GM19239 (cell line): ENCODE data around the gene ZKSCAN1.
A peak's percentile ranks its signal among the peaks of the same experiment; 100 is the strongest.

Experiments used
- DNase-seq: peaks from one replicate; pipeline ENCODE4 v3.0.0; 2011; ENCODE audit warnings: low spot score; ENCODE audit not compliant: insufficient read length
- FAIRE-seq: peaks from 2 replicates; lab custom pipeline; 2011; peaks lifted over from hg19 to GRCh38; lab: Jason Lieb, UNC

Gene ZKSCAN1

DNA sequence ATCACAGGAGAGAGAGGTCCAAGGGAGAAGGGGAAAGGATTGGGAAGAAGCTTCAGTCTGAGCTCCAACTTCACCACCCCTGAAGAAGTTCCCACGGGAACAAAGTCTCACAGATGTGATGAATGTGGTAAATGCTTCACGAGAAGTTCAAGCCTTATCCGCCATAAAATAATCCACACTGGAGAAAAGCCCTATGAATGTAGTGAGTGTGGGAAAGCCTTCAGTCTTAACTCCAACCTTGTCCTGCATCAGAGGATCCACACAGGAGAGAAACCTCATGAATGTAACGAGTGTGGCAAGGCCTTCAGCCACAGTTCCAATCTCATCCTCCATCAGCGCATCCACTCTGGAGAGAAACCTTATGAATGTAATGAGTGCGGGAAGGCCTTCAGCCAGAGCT lies 18.1 kb downstream of the ZKSCAN1 start:
- DNase-seq = no peak
- FAIRE-seq = no peak

DNA sequence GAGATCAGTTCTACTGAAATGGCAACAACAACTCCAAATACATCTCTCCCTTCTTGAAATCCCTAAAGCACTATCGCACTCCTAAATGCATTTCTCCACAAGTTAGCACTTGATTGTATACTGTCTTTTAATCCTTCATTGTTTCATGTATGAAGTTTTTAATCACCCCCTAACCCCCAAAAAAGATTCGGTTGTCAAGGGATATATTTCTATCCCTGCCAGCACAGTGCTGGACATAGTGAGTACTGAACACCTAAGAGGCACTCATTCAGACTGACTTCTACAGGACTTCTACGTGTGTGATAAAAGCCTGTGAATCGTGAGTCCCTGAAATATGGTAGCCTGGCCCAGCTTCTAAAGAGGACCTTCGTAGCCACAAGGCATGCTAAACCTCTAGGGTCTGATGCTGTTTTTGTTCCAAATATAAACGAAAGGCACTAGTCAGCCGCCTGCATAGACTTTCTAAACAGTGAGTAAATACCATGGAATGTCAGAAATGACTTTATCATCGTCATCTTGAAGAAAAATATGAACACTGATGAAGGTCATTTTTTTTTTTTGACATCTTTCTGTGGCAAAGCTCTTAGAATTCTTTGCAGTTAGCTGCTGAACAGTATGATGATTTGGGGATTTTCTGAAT lies 19.6 kb downstream of the ZKSCAN1 start:
- no peak for FAIRE-seq
- no peak for DNase-seq

DNA sequence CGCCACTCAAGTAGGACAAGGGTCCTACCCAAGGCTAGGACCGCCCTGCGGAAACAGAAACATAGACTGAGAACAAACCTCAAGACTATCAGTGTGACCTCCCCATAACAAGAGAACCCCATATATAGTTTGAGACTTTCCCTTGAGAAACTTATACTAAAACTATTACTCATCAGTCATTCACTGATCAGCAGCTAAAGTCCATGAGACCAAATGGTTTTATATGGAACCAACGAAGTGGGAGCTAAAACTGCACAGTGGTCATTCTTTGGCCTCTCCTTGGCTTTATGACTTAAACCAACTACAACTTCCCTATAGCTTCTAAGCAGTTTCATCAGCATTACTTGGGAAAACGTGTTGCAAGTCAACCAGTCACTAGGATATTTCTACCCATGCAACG lies 20.5 kb downstream of the ZKSCAN1 start:
- DNase-seq = no peak
- no peak for FAIRE-seq

DNA sequence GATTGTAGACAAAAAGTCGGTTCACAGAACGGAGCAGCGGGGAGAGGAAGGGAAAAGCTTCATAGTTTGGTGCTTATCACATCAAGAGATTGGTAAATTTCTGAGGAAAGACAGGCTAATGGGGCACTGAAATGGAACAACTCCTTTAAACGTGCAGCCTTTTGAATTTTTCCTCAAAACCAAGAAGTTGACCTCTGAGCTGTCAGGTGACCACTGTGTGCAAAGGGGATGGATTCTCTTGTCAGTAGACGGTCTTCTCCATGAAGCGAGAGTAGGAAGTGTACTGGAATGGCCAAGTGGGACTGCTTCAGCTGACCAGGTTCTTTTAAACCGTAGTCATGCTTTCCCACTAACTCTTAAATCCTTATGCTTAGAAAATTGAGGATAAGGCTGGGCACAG lies 22.9 kb downstream of the ZKSCAN1 start:
- DNase-seq (no peak), FAIRE-seq (no peak)

DNA sequence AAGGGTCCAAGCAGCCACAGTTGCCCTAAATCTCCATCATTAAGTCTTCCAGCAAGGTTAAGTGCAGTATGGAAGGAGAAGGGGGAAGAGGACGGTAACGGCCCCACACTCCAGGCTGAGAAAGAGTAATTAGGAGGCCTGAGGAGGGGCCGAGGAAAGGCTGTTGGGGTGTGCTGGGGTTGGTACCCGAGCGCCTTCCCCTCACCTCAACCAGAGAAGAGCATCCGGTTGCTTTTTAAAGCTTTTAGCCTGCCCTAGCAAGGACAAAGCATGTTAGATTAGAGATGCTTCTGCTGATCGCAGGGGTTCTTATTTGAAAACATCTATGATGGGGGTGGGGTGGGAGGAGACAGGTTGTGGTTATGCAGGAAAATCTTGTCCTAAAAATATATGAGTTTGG lies 25.2 kb downstream of the ZKSCAN1 start:
- FAIRE-seq (no peak), DNase-seq (no peak)

DNA sequence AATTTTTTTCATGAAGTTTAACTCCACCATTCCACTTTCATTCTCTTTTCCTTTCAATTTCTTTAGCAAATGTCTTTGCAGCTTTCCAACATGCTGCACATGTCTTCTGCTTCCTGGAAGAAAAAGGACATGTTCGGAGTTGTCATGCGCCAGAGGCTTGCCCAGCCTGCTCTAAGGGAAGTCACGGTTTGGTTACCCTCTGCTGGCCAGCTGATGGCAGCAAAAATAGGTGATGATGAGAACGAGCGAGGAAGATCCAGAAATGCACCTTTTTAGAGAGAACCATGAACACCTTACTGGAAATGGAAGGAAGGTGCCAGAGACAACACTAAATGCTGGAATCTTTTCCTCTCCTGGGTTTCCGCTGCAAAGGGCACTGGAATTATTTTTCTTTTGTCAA lies 29.3 kb downstream of the ZKSCAN1 start:
- FAIRE-seq (no peak), DNase-seq (peak; percentile 26)

DNA sequence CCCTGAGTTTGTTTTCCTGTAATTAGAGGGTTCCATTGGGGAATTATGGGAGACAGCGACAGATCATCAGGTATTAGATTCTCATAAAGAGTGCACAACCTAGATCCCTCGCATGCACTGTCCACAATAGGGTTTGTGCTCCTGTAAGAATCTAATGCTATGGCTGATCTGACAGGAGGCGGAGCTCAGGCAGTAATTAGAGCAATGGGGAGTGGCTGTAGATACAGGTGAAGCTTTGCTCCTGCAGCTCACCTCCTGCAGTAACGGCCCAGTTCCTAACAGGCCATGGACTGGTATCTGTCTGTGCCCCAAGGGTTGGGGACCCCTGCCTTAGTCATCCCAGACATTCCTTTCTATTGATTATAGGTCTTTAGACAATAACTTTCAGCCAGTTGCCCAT lies 33.3 kb downstream of the ZKSCAN1 start:
- DNase-seq = no peak
- no peak for FAIRE-seq

DNA sequence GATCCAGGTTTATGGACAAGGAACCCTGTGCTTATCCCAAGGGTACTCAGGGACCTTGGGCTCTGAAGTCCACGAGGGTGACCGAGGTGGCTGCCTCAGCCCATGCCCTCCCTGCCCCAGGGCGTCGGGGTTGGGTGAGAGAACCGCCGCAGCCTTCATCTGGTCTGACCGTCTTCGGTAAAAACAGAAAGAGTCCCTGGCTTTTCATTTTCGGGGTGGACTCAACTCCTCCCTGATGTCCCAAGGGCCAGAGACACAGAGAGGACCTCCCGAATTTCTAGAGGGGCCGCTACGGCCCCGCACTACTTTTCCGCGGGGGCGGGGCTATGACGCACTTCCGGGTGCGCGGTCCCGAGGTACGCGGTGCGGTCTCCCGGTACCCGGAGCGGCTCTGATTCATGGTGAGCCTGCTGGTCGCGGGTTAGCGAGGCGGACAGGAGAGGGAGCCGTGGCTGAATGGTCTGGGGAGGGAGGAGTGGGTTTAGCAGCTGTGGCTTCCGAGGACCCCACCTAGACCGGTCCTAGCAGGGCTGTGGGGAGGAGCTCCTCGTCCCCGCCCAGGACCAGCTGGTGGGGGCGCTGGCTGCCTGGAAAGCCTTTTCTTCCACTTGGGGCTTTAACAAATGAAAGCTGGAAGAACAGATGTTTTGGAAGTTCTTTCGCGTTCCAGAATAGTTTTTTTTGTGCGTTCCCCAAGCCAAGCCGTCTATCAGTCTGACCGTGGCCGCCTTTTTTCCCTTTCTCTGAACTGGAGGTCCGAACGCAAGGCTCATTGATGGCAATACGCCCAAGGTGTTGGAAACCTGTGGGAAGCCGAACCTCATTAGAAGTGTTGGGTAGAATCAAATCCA lies 34.3 kb downstream of the ZKSCAN1 start, which contains the start of gene ZSCAN21:
Gene ZSCAN21 (plus strand): TSS at position 334 of the 851 bp plus-strand sequence. CDS start 7,233 bp downstream, outside the sequence.
- peak; percentile 76 for DNase-seq
- FAIRE-seq = peak; percentile 79

DNA sequence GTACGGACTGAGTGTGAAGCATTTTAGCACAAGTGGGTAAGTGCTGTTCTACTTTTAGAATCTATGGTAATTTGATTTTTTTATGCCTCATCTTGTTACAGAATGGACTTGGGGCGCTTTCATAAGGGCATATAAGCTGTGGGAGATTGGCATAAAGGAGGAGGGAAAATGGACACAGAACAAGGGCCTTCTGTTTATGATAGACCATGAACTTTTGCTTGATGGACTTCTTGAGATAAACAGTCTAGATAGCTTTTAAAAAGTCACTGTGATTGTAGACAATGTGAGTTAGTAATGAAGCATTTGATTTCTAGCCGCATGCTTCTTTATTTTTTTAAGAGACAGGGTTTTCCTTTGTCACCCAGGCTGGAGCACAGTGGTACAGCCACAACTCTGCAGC lies 36.2 kb downstream of the ZKSCAN1 start:
- DNase-seq (no peak), FAIRE-seq (no peak)

DNA sequence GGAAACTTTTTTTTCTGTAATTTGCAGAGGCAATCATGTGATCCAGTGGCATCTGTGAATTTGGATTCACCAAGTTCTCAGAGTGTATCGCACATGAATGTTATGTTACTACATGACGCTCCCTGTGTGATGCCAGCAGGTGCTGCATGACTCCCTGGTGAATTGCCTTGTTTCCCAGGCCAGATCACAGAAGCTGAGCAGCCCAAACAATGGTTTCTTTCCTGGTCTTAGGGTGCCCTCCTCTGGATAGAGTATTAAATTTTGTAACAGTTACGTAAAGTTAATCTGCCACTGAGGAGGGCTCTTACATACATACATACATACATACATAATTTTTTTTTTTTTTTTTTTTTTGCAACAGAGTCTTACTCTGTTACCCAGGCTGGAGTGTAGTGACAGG lies 37.8 kb downstream of the ZKSCAN1 start:
- DNase-seq (no peak), FAIRE-seq (no peak)

DNA sequence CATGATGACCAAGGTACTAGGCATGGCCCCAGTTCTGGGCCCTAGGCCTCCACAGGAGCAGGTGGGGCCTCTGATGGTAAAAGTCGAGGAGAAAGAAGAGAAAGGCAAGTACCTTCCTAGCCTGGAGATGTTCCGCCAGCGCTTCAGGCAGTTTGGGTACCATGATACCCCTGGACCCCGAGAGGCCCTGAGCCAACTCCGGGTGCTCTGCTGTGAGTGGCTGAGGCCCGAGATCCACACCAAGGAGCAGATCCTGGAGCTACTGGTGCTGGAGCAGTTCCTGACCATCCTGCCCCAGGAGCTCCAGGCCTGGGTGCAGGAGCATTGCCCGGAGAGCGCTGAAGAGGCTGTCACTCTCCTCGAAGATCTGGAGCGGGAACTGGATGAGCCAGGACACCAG lies 41.6 kb downstream of the ZKSCAN1 start:
- FAIRE-seq = no peak

DNA sequence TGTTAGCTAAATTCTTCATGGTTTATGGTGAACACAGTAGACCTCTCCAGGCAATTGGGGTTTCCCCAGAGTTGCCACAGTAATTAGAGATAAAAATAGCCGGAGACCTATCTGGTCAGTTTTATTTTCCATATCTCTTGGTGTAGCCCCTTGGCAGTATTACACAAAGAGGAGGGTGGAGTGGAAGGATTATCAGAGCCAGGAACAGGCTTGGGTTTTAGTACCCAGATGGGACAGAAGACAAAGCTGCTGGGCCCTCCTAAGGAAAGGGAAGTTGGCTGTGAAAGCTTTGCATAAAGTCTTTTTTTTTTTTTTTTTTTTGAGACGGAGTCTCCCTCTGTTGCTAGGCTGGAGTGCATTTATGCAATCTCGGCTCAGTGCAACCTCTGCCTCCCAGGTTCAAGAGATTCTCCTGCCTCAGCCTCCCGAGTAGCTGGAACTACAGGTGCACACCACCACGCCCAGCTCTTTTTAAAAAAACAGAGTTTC lies 43.9 kb downstream of the ZKSCAN1 start:
- no peak for DNase-seq
- FAIRE-seq = no peak

More for the DNA sequence above, 41.6 kb downstream of the ZKSCAN1 start:
- DNase-seq = no peak

DNA sequence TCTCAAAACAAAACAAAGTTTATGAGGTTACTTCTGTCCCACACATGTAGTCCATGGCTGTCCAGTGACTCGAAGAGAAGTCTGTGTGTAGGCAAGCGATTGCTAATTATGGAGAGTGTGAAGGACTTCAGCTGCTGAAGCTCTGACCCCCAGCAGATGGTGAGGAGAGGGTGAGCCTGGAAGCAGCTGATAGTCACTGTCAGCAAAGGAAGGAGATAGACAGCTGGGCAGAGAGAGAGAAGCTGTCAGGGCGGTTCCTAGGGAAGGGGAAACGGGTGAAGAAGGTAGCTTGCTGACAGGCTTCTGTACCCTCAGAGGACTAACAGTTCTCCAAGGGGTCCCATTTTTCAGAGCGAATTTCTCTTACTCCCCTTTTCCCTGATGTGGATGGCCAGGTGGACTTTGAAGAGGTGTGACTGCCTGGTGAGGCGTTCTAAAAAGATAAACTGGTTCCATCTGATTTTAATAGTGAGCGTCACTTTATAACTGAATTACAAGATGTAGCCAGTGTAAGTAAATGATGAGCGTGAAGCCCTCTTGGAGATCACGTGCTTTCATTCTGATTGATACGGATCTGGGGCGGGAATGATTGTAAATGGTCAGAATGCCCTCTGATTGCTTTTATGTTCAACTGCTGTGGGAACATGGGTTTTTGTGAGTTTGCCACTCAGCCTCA lies 46.3 kb downstream of the ZKSCAN1 start:
- no peak for DNase-seq
- FAIRE-seq = no peak

DNA sequence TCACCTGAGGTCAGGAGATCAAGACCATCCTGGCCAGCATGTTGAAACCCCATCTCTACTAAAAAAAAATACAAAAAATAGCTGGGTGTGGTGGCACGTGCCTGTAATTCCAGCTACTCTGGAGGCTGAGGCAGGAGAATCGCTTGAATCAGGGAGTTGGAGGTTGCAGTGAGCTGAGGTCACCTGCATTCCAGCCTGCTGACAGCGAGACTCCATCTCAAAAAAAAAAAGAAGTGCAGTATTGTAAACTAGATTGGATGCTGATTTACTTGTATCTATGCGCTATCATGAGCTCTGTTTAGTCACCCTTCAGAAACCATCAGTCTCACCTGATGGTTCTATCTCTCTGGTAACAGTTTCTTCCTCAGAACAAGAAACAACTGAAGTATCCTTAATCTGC lies 48.0 kb downstream of the ZKSCAN1 start:
- DNase-seq (no peak), FAIRE-seq (no peak)

DNA sequence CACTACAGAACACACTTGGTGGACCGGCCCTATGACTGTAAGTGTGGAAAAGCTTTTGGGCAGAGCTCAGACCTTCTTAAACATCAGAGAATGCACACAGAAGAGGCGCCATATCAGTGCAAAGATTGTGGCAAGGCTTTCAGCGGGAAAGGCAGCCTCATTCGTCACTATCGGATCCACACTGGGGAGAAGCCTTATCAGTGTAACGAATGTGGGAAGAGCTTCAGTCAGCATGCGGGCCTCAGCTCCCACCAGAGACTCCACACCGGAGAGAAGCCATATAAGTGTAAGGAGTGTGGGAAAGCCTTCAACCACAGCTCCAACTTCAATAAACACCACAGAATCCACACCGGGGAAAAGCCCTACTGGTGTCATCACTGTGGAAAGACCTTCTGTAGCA lies 48.8 kb downstream of the ZKSCAN1 start:
- DNase-seq (no peak), FAIRE-seq (no peak)

DNA sequence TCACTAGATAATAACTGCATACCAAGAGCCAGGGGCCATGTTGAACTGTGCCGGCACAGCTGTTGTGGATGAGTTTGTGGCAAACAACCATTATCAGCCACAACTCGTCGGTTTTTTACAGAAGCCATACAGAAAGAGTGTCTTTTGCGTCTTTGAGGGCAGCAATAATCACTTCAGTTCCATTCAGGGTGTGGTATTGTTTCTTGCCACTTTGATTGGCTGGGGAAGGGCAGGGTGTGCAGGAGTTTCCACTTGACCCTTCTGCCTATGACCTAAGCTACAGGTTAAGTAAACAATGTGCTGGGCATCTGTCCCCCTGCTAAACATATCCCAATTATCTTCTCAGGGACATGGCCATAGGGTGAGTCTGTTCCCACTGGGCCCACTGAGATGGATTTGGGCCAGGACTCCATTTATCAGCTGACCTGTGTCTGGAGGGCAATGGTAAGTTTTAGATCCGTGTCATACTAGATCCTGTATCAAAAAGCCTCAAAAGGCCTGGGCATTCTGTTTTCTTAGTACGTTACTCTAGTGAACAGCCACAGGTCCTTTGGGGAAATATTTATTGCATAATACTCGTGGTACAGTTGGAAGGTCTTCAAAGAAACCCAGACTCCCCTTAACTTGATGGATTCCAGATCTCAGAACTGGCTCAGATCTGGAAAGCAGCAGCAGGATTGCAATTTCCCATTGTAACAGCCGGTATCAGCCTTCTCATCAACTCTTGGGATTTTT lies 50.2 kb downstream of the ZKSCAN1 start:
- DNase-seq (no peak), FAIRE-seq (no peak)

DNA sequence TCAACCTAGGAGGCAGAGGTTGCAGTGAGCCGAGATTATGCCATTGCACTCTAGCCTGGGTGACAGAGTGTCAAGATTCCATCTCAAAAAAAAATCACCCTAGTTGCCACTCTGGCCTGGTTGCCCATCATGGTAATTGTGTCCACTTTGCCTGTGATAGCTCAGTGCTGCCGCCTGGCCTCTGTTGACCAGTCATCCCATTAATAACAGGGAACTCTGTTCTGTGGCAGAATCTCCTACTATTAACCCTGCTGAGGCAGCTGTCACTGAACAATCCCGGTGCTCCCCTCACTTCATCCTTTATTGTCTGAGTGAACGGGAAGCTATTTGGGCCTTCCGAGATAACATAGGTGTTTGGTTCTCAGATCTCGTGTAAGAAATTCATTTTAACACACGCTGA lies 51.6 kb downstream of the ZKSCAN1 start:
- no peak for DNase-seq
- no peak for FAIRE-seq

DNA sequence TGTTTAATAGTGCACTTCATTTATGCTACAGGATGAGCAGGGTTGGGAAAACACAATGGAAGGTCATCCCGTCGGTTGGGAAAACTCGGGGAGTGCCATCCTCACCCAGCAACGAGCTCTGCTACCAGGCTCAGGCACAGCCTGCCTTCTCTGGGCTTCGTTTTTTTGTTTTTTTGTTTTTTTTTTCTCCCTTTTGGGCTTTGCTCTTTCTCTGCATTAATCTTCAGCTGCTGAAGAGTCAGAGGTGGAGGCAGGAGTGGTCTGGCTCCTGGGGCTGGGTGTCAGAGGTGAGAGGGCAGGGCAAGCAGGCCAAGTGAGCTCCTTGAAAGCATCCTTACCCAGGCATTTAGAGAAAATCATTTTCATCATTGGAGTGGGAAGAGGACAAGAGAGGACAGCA lies 54.6 kb downstream of the ZKSCAN1 start:
- DNase-seq (no peak), FAIRE-seq (no peak)

DNA sequence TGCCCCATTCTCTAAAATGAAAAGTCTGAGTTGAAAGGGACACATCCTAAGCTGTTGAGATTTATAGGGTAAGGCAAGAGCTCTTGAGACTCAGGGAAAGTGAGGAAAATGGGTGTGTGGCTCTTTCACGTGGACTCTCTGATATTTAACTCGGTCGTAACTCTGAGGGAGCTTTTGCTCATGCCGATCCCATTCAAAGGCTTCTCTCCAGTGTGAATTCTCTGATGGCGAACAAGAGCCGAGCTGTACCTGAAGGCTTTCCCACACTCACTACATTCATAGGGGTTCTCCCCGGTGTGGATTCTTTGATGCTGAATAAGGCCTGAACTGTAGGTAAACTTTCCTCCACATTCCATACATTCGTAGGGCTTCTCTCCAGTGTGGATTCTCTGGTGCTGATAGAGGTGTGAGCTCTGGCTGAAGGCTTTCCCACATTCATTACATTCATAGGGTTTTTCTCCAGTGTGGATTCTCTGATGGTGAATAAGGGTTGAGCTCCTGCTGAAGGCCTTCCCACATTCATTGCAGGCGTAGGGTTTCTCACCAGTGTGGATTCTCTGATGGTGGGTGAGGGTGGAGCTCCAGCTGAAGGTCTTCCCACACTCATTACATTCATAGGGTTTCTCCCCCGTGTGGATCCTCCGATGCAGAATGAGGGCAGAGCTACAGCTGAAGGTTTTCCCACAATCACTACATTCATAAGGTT lies 55.8 kb downstream of the ZKSCAN1 start:
- no peak for DNase-seq
- FAIRE-seq = no peak

DNA sequence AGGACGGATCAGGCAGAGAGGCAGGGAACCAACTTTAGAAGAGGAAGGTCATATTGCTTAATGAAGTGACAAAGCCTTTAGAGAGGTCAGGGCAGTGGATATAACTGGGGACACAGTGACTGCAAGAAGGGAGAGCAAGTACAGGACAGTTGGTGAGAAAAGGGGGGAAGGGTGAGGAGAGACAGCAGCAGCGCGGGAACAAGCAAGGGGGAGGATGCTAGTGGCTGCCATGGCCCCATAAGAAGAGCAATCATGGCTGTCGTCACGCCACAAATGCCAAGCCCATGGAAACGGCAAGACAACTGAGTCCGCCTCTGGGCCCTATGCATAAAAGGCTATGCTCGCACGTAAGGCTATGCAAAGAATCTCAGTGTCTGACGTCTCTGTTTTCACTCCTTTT lies 57.1 kb downstream of the ZKSCAN1 start:
- FAIRE-seq = no peak
- DNase-seq = no peak
